SK-N-MC (cell line): ENCODE data around the gene AQP5.

Experiments
- EZH2 ChIP-seq: fragments of 200-600 bp; sonication (generic); IDR thresholded peaks from one replicate; pipeline ENCODE4 v1.6.1; 2017; ENCODE audit warnings: antibody characterized with exemption
- FOXP2 ChIP-seq: optimal IDR thresholded peaks from 2 replicates; pipeline ENCODE3; 2011; ENCODE audit warnings: mild to moderate bottlenecking, moderate library complexity; ENCODE audit not compliant: insufficient read depth; ENCODE audit errors: extremely low read length, control extremely low read depth
- POLR2AphosphoS5 ChIP-seq: IDR thresholded peaks from 2 replicates; pipeline ENCODE4 v1.6.1; 2012; ENCODE audit warnings: mild to moderate bottlenecking, low read depth, low read length, borderline replicate concordance

GRCh38 chr12:49917788-49918173 lies 43.9 kb upstream of the AQP5 start:
- TF ChIP-seq EZH2: no peak
- TF ChIP-seq POLR2AphosphoS5: no peak
- TF ChIP-seq FOXP2: no peak
